ENCODE results near the gene GLT8D1.
"Not testable (repeated sequence)": the region's sequence is repeated elsewhere in the genome, so short reads cannot be mapped to it uniquely, and the experiment has no call there.

Gene GLT8D1

GRCh38 chr3:52678265-52679198 is 27.1 kb downstream of the GLT8D1 start:
- no peaks in the 10 kb centered on the region for H3K27me3 ChIP-seq (ENCODE audit: control insufficient read depth, low read length)
- no peaks in the 10 kb centered on the region for H4K20me1 ChIP-seq (ENCODE audit: control insufficient read depth, insufficient read depth, low read depth, low read length)
- H3K4me2 ChIP-seq (ENCODE audit: low read length) = no peak overlapping the region
- H3K9me2 ChIP-seq (replicated peaks; ENCODE audit: control insufficient read depth, low read length) = no peaks in the 10 kb centered on the region
- H3K36me3 ChIP-seq (ENCODE audit: control insufficient read depth, low read length) = peaks cover 80% of the 10 kb centered on the region
- H3K27ac ChIP-seq (ENCODE audit: low read depth, low read length) = no peak overlapping the region
- H3K4me3 ChIP-seq (ENCODE audit: low read length) = no peak overlapping the region
- peaks cover 50% of the 10 kb centered on the region for H3K79me2 ChIP-seq (ENCODE audit: control insufficient read depth, low read length)
- no peaks in the 10 kb centered on the region for H3F3A ChIP-seq (ENCODE audit: control insufficient read depth, insufficient read depth)
- no peaks in the 10 kb centered on the region for H3K9me3 ChIP-seq (ENCODE audit: control insufficient read depth, insufficient read depth, low read length)
- TF ChIP-seq EZH2phosphoT487 (IDR thresholded peaks at IDR 0.05; ENCODE audit: borderline replicate concordance, low read length) = no peak
- no peak for TF ChIP-seq CTCF (IDR thresholded peaks at IDR 0.05; ENCODE audit: low read depth, low read length, poor library complexity, severe bottlenecking)
- H3K4me1 ChIP-seq (ENCODE audit: control insufficient read depth, low read length) = 0 out of 2 replicates have a peak, but pooled peaks cover 5% of the 10 kb centered on the region

- H3F3A ChIP-seq (ENCODE audit: control insufficient read depth, insufficient read depth); H3K27ac ChIP-seq (ENCODE audit: low read depth, low read length); H3K4me2 ChIP-seq (ENCODE audit: low read length); H3K4me3 ChIP-seq (ENCODE audit: low read length); H3K4me1 ChIP-seq (ENCODE audit: control insufficient read depth, low read length); H3K9me3 ChIP-seq (ENCODE audit: control insufficient read depth, insufficient read depth, low read length); H3K9me2 ChIP-seq (replicated peaks; ENCODE audit: control insufficient read depth, low read length); H3K27me3 ChIP-seq (ENCODE audit: control insufficient read depth, low read length); H4K20me1 ChIP-seq (ENCODE audit: control insufficient read depth, insufficient read depth, low read depth, low read length): not testable (repeated sequence)
- H3K79me2 ChIP-seq (ENCODE audit: control insufficient read depth, low read length) = peaks cover 30% of the 10 kb centered on the region
- peaks cover 78% of the 10 kb centered on the region for H3K36me3 ChIP-seq (ENCODE audit: control insufficient read depth, low read length)
These were observed 29.4 kb downstream of the GLT8D1 start for GRCh38 chr3:52676201-52676600.

- H4K20me1 ChIP-seq (ENCODE audit: control insufficient read depth, insufficient read depth, low read depth, low read length) = 0 out of 2 replicates have a peak, but pooled peaks cover 3% of the 10 kb centered on the region
- no peaks in the 10 kb centered on the region for H3K27me3 ChIP-seq (ENCODE audit: control insufficient read depth, low read length)
These were observed 33.9 kb downstream of the GLT8D1 start for GRCh38 chr3:52671676-52672075.

More at GRCh38 chr3:52671676-52672075, 33.9 kb downstream of the GLT8D1 start:
- Histone ChIP-seq H3K4me2 (ENCODE audit: low read length) (no peak overlapping the region), H3K4me1 (ENCODE audit: control insufficient read depth, low read length) (0 out of 2 replicates have a peak, but pooled peaks cover 3% of the 10 kb centered on the region), H3K4me3 (ENCODE audit: low read length) (no peak overlapping the region), H3K9me2 (replicated peaks; ENCODE audit: control insufficient read depth, low read length) (no peaks in the 10 kb centered on the region), H3K36me3 (ENCODE audit: control insufficient read depth, low read length) (peaks cover 70% of the 10 kb centered on the region), H3F3A (ENCODE audit: control insufficient read depth, insufficient read depth) (peaks cover 2% of the 10 kb centered on the region; the same call in 1 of the 2 replicates), H3K9me3 (ENCODE audit: control insufficient read depth, insufficient read depth, low read length) (no peaks in the 10 kb centered on the region), H3K79me2 (ENCODE audit: control insufficient read depth, low read length) (peaks cover 30% of the 10 kb centered on the region), H3K27ac (ENCODE audit: low read depth, low read length) (no peak overlapping the region)
- TF ChIP-seq EZH2phosphoT487 (IDR thresholded peaks at IDR 0.05; ENCODE audit: borderline replicate concordance, low read length) = no peak
- no peak for TF ChIP-seq CTCF (IDR thresholded peaks at IDR 0.05; ENCODE audit: low read depth, low read length, poor library complexity, severe bottlenecking)
